GM19455 (cell line): ENCODE measurements around the gene AMOT.

ENCODE experiments used
- ATAC-seq: cut with Tn5 transposase; IDR thresholded peaks from one replicate; pipeline ENCODE4 v1.9.1; 2021; ENCODE audit not compliant: unreplicated experiment

Gene AMOT

DNA sequence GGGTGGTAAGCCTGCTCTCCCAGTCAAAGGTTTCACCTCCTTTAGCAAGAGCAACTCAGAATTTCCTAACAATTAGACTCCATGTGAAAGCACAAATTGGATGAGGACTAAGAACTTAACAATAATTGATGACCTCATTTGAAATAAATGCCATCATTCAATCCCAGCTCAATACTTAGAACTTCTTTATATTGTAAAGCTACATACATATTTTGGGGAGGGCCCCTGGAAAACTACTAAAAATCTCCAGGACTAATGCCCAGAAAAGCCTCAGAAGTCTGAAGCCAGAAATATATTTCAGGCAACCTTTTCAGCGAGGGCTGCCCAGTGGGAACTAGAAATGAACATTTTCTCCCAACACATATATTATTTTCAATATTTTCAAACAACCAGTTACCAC is 38.1 kb downstream of the AMOT start:
- ATAC-seq: no peak

- ATAC-seq: no peak
Measured at GRCh38 chrX:112800971-112801775, 39.5 kb downstream of the AMOT start.

GRCh38 chrX:112799425-112799824 is 41.2 kb downstream of the AMOT start:
- no peak for ATAC-seq

DNA sequence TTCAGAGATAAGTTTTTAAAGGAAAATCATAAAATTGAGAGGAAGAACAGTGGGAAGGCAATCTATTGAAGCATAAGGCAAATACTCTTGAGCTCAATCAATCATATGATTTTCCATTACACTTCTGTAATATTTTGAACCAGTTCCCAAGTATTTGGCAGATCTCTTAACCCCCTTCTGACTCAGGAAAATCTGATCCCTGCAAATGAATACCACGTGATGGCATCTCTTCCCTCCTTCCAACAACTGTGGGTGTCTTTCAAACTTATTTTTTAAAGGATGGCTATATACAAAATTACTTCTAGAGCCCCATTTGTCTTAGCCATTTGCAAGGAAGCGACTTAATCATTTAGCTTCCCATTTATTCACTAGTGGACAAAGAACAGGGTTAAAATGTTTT is 41.9 kb downstream of the AMOT start:
- no peak for ATAC-seq

GRCh38 chrX:112789931-112790330 is 50.7 kb downstream of the AMOT start:
- ATAC-seq: no peak

DNA sequence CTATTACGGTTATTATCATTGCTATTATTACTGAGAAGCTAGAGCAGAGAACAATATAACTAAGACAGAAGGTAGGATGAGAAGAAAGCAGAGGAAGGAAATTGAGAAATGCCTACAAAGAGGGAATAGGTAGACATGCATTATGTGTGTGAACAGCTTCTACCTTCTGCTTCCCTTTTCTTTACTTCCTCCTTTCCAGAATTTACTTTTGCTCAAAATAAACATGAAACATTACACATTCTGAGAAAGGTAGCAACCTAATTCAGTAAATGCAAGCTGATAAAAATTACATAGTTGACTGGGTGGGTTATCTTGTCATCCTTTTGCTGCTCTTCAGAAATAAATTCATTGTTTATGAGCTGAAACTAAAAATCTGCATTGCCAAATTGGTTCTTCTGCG is 54.6 kb downstream of the AMOT start:
- ATAC-seq: no peak

GRCh38 chrX:112785344-112785743 is 55.3 kb downstream of the AMOT start:
- no peak for ATAC-seq

DNA sequence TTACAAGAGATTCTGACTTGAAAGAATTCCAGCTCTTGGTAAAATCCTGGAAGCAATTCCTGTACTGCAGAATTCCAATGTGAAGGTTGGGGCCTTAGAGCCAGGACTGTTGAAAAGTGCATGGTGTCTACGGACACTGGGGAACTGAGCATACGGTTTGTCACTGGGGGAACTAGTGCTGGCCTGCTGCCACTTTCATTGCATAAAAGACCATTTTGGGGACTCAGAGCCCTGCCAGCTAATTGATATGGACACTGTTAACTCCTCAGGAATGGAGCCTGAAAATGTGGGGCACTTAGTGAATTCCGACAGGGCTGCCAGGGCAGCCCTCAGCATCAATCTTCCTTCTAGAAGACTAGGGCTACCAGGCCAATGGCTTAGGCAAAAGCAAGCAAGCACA is 55.9 kb downstream of the AMOT start:
- no peak for ATAC-seq

GRCh38 chrX:112779139-112779538 is 61.5 kb downstream of the AMOT start:
- ATAC-seq: no peak

DNA sequence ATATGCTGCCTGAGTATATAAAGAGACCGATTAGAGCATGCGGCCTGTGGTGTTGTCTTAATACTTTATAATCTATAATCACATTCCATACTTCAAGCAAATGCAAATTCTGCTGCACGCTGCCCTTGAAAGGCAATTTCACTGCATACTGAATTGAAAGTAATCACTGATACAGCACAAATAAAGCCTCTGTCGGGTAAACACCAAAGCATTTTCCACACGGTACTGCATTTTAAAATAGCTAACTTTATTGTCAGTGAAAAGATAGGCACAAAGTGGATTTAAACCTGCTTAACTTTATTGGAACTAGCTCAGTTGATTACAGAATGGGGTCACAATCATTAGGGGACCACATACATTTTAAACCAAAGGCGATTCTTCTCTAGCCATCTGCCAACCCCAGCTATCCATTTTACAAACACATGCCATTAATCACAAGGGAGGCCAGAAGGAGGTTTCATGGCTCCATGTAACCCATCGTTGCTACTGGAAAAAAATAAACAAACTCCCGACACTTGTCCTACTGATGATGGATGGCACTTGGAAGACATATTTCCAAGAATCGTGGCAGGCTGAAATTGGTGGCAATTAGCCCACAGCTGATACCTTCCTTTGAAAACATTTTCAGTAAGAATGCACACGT is 65.9 kb downstream of the AMOT start:
- no peak for ATAC-seq

DNA sequence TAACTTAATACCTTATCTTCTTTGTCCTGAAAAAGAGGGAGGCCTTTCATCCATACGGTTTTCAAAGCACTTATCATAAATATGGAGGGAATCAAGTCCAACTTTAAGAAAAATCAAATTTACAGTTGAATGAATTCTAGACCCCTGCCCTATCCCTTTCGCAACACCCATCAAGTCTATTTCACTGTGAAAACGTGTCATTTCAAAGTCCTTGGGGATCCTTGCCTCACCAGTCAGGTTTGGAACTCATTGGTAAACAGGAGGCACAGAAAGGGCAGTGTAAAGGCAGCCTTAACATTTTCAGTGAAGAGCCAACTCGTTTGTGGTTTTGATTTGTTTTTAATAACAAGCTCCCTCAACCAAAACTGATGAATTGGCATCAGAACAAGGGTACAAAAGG is 66.5 kb downstream of the AMOT start:
- no peak for ATAC-seq

- no peak for ATAC-seq
Measured at GRCh38 chrX:112769034-112769433, 71.6 kb downstream of the AMOT start.

GRCh38 chrX:112768563-112768962 is 72.1 kb downstream of the AMOT start:
- no peak for ATAC-seq

DNA sequence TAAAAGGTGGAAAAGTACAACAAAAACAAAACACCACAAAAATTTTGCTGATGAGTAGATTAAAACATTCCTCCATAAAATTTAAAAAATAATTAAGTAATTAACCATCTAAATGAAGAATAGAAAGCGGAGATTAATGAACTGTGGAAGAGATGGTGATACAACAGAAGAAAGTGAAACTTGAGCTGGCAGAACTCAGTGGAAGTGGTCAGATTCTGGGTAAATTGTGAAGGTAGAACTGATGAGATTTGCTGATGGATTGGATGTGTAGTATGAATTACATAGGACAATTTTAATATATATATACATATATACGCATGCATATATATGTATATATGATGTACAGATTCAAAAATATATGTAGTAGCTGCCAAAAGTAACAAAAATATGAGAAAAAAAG is 73.9 kb downstream of the AMOT start:
- ATAC-seq: no peak

DNA sequence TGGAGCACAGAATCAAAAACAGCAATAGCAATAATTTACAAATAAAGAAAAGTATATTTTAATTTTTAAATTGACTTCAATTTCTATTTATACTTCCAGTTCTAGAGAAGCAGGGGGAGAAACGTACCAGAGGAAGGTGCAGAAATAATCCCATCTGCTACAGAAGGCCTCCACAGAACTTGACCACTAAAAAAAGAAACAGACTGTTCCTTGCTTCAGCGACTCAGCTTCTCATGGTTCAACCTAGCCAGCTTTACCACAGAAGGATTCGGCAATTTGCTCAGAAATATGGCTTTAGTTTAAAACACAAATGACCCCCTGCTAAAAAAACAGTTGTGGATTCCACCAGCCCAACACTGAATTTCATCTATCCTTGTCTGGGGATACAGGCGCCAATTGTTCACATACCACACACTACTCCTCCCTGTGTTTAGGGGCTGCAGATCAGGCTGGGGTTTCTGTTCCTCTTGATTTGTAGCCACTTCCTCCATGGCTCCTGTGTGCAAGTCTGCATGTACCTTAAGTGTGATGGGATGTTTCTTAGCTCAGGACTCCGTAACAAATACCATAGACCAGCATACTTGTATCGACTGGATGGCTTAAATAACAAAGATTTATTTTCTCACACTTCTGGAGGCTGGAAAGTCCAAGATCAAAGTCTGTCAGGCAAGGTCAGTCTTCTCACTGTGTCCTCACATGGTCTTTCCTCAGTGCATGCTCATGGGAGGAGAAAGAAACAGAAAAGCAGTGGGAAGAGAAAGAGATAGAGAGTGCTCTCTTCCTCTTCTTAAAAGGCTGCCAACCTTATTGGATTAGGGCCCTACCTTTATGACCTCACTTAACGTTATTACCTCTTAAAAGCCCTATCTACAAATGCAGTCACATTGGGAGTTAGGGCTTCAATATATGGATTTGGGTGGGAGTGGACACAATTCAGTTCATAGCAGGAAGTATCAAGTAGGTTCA is 79.1 kb downstream of the AMOT start:
- ATAC-seq: peak; percentile 80

GRCh38 chrX:112760697-112761096 is 79.9 kb downstream of the AMOT start:
- ATAC-seq: no peak

- no peak for ATAC-seq
Measured at GRCh38 chrX:112759966-112760365, 80.7 kb downstream of the AMOT start.

- no peak for ATAC-seq
Measured at GRCh38 chrX:112759512-112759911, 81.1 kb downstream of the AMOT start.

GRCh38 chrX:112757946-112758345 is 82.7 kb downstream of the AMOT start:
- ATAC-seq: no peak

GRCh38 chrX:112753116-112753515 is 87.5 kb downstream of the AMOT start:
- no peak for ATAC-seq

DNA sequence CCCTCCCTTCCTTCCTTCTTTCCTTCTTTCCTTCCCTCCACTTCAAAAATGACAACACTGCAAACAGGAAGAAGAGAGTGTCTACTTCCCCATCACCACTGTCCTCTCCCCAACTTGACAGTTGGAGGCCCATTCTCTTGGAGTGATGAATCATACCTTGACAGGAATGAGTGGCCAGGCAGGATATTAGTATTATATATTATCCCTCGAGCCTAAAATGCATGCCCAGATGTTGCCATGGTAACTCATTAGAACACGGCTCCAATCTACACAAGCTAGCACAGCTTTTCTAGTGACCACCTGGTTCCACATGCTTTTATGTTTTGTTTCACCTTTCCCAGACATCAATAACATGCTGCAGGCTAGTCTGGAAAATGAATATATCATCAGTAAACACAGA is 89.6 kb downstream of the AMOT start:
- ATAC-seq: no peak
